Aorta (tissue), 5 donors: ENCODE data around the gene CYB5R4. TPM values are rescaled to one million over a fixed set of nuclear protein-coding genes. Genes with fewer than 3 reads are reported as not detected.

Source experiments
- ATAC-seq: fragments of 200-7000 bp; cut with Tn5 transposase; one replicate; pipeline ENCODE4 v1.9.1; 2022; ENCODE audit warnings: moderate library complexity; ENCODE audit not compliant: low FRiP score
- DNase-seq, 2 donors: peaks; one replicate each; pipeline ENCODE4 v3.0.0-alpha.2; 2020
- H3K27ac ChIP-seq, 2 donors: one replicate each; pipeline ENCODE4 v1.5.1; 2013; ENCODE audit warnings: low read length in 2 of 2, mild to moderate bottlenecking in 2 of 2, moderate library complexity in 2 of 2, control low read depth in 1 of 2, inconsistent platforms in 1 of 2, low read depth in 1 of 2
- H3K27me3 ChIP-seq, 2 donors: one replicate each; pipeline ENCODE4 v1.6.1; 2013; ENCODE audit warnings: control low read depth in 1 of 2, low read length in 1 of 2, mild to moderate bottlenecking in 1 of 2, moderate library complexity in 1 of 2; ENCODE audit not compliant: insufficient read depth in 2 of 2, control insufficient read depth in 1 of 2
- H3K36me3 ChIP-seq, 2 donors: one replicate each; pipeline ENCODE4 v1.6.1; 2013; ENCODE audit warnings: control low read depth in 1 of 2, low read length in 1 of 2, mild to moderate bottlenecking in 1 of 2; ENCODE audit not compliant: insufficient read depth in 2 of 2, control insufficient read depth in 1 of 2
- H3K4me1 ChIP-seq, 2 donors: one replicate each; pipeline ENCODE4 v1.6.1; 2013; ENCODE audit warnings: low read length in 2 of 2, control low read depth in 1 of 2, mild to moderate bottlenecking in 1 of 2, moderate library complexity in 1 of 2; ENCODE audit not compliant: insufficient read depth in 2 of 2, control insufficient read depth in 1 of 2
- H3K4me3 ChIP-seq, 2 donors: one replicate each; pipeline ENCODE4 v1.5.1; 2013; ENCODE audit warnings: low read length in 2 of 2, control low read depth in 1 of 2, mild to moderate bottlenecking in 1 of 2
- H3K9me3 ChIP-seq: one replicate; pipeline ENCODE4 v1.6.1; 2013; ENCODE audit warnings: mild to moderate bottlenecking, low read length; ENCODE audit not compliant: control insufficient read depth
- WGBS, 2 donors: extraction: QIAGEN DNeasy Blood & Tissue Kit; methylation state at CpG; one replicate each; pipeline ENCODE4 v1.1.7; 2013; 5-methylcytosine and 5-hydroxymethylcytosine counted together
- intact Hi-C, 2 donors: fragments of 100-400 bp; cut with DNase I; formaldehyde crosslinking; loops; one replicate each; pipeline versions ENCODE4 v1.14.2 to v1.15.0; 2022
- polyA plus RNA-seq, 2 donors: library from polyadenylated mRNA; stranded (reverse); fragments of 200-250 nt; gene quantifications; one replicate each; pipeline ENCODE4 v1.2.3, GENCODE V29; 2013
- total RNA-seq, 2 donors: library from RNA; stranded (reverse); fragmentation: NEBNext Ultra II Directional; extraction: Animal tissue kit (Norgen Biotek cat#: 25700); gene quantifications; one replicate each; pipeline ENCODE4 v1.2.1, GENCODE V29; 2021
- donor health status: healthy with polysubstance abuse.
- donor health status: Bipolar disorder and iron deficiency.
- donor health status: DM: no; HTN: no; CAD: no.
- donor health status: DM: no; HTN: no; CAD: no.
- donor health status: DM: yes; HTN: yes; CAD: no.

The CYB5R4 gene
- total and polyA plus RNA-seq, 4 donors, result 4.6 to 22.8 (median 19.5) TPM

DNA sequence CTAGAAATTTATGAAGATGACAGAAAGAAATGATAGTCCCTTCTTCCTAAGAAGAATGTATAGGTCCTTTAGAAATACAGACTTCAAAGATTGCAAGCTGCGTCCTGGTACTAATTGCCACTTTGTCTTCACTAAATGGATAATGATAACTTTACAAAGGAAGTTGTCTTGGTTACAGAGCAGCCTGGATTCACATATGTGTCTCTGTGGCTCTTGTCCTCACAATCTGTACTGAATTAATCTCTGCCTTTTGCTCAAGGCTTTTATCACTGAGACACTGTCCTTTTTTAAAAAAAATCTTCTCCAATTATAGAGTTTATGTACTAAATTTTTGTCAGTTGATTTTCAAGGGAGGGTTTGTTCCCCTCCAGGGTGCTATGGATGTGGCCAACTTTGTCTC lies 156.5 kb downstream of the CYB5R4 start:
- Histone ChIP-seq H3K36me3 (no peaks in the 10 kb centered on the region), H3K9me3 (no peaks in the 10 kb centered on the region), H3K27ac (no peak overlapping the region), H3K4me1 (no peaks in the 10 kb centered on the region), H3K4me3 (no peak overlapping the region), H3K27me3 (no peaks in the 10 kb centered on the region)
- ATAC-seq (no peak), DNase-seq (no peak)
- intact Hi-C loops, result no loop called here
- 96 to 100% methylated on average over 1 of the region's 1 CpG for WGBS, 2 donors

Other genes with a start within 250 kb of the CYB5R4 start
- 1 to 10 TPM; 2.1 to 4.3 TPM for gene SNAP91, start 150.6 kb upstream of the CYB5R4 start, total RNA-seq
- gene SNAP91, start 150.6 kb upstream of the CYB5R4 start, polyA plus RNA-seq, result under 1 TPM; 0.25 to 0.51 TPM
- gene RIPPLY2, start 6.3 kb upstream of the CYB5R4 start, total RNA-seq, result not detected
- gene RIPPLY2, start 6.3 kb upstream of the CYB5R4 start, polyA plus RNA-seq, result under 1 TPM in 1 of 2 donors, not detected in 1; 0.05 TPM
- 10 to 100 TPM; 65.1 to 74.4 TPM for gene MRAP2, start 174.1 kb downstream of the CYB5R4 start, total RNA-seq
- gene MRAP2, start 174.1 kb downstream of the CYB5R4 start, polyA plus RNA-seq, result 10 to 100 TPM; 57.5 to 90.8 TPM